Measurements from ENCODE around the gene CORO2B. TPM values are rescaled to one million over a fixed set of nuclear protein-coding genes. Genes with fewer than 3 reads are reported as not detected.

CORO2B gene
- total and polyA plus RNA-seq, 2 experiments from 2014 or later, result 1.6 to 4.6 TPM

GRCh38 chr15:68594533-68595259 is 15.9 kb downstream of the CORO2B start:
- H4K20me1 ChIP-seq (replicated peaks; ENCODE audit: insufficient read depth), result no peaks in the 10 kb centered on the region
- Mint-ChIP-seq H3K4me3 (no peak overlapping the region), H3K36me3 (ENCODE audit: low read depth) (no peaks in the 10 kb centered on the region), H3K9me3 (no peaks in the 10 kb centered on the region), H3K27ac (no peak overlapping the region), H3K27me3 (ENCODE audit: insufficient read depth, low read depth, poor library complexity) (peaks cover 14% of the 10 kb centered on the region), H3K4me1 (peaks cover 35% of the 10 kb centered on the region)
- H3F3A ChIP-seq (replicated peaks; ENCODE audit: low read depth), result no peaks in the 10 kb centered on the region
- H3K79me2 ChIP-seq (replicated peaks; ENCODE audit: insufficient read depth), result no peaks in the 10 kb centered on the region
- H3K9me2 ChIP-seq (ENCODE audit: insufficient read depth), result no peaks in the 10 kb centered on the region
- no peak for ATAC-seq
- peaks cover 12% of the 10 kb centered on the region; the same call in 1 of the 2 replicates for H3K4me1 ChIP-seq (ENCODE audit: insufficient read depth)
- H3K4me2 ChIP-seq, result no peak overlapping the region
- H3K27me3 ChIP-seq (ENCODE audit: insufficient read depth), result no peaks in the 10 kb centered on the region
- H3K36me3 ChIP-seq (ENCODE audit: insufficient read depth), result no peaks in the 10 kb centered on the region
- no peak overlapping the region for H3K4me3 ChIP-seq
- no peak for TF ChIP-seq JUNB (IDR thresholded peaks at IDR 0.05; ENCODE audit: unreplicated experiment)
- no peak for DNase-seq (ENCODE audit: low spot score)
- no peak overlapping the region for H3K27ac ChIP-seq (ENCODE audit: low read depth)
- no peak overlapping the region for H2AFZ ChIP-seq

- ATAC-seq, result no peak
- H4K20me1 ChIP-seq (replicated peaks; ENCODE audit: insufficient read depth), result no peaks in the 10 kb centered on the region
- H3K4me1 ChIP-seq (ENCODE audit: insufficient read depth), result peaks cover 16% of the 10 kb centered on the region
- H3K4me3 Mint-ChIP-seq, result no peak overlapping the region
- no peak overlapping the region for H3K27ac ChIP-seq (ENCODE audit: low read depth)
- no peak overlapping the region for H3K4me2 ChIP-seq
- H3K79me2 ChIP-seq (replicated peaks; ENCODE audit: insufficient read depth), result no peaks in the 10 kb centered on the region
- no peaks in the 10 kb centered on the region for H3K36me3 ChIP-seq (ENCODE audit: insufficient read depth)
- no peak overlapping the region for H3K4me3 ChIP-seq
- no peaks in the 10 kb centered on the region for H3K9me3 Mint-ChIP-seq
- no peak overlapping the region for H3K27ac Mint-ChIP-seq
- H3K27me3 ChIP-seq (ENCODE audit: insufficient read depth), result no peaks in the 10 kb centered on the region
- H3K9me2 ChIP-seq (ENCODE audit: insufficient read depth), result no peaks in the 10 kb centered on the region
- H2AFZ ChIP-seq, result no peak overlapping the region
- peaks cover 40% of the 10 kb centered on the region for H3K4me1 Mint-ChIP-seq
- no peak for DNase-seq (ENCODE audit: low spot score)
- no peaks in the 10 kb centered on the region for H3K36me3 Mint-ChIP-seq (ENCODE audit: low read depth)
- H3K27me3 Mint-ChIP-seq (ENCODE audit: insufficient read depth, low read depth, poor library complexity), result peaks cover 18% of the 10 kb centered on the region
- no peaks in the 10 kb centered on the region for H3F3A ChIP-seq (replicated peaks; ENCODE audit: low read depth)
- TF ChIP-seq CREB1 (CRISPR knock-in tag; IDR thresholded peaks at IDR 0.05; ENCODE audit: low read depth) (no peak), NANOG (IDR thresholded peaks at IDR 0.05; ENCODE audit: borderline replicate concordance) (no peak), JUNB (IDR thresholded peaks at IDR 0.05; ENCODE audit: unreplicated experiment) (no peak), REST (IDR thresholded peaks at IDR 0.05; ENCODE audit: unreplicated experiment) (no peak), EZH2 (IDR thresholded peaks at IDR 0.05; ENCODE audit: low read depth, unreplicated experiment) (no peak), ZNF462 (CRISPR knock-in tag; IDR thresholded peaks at IDR 0.05) (no peak), POLR2AphosphoS5 (IDR thresholded peaks at IDR 0.05; ENCODE audit: low read depth) (no peak), ZNF331 (CRISPR knock-in tag; IDR thresholded peaks at IDR 0.05; ENCODE audit: low read depth) (no peak), CTCF (conservative IDR thresholded peaks at IDR 0.05; ENCODE audit: low read depth in 2 of 2) (no peak), STAT1 (IDR thresholded peaks at IDR 0.05; ENCODE audit: unreplicated experiment) (no peak), ZNF114 (CRISPR knock-in tag; IDR thresholded peaks at IDR 0.05) (no peak)
These were observed 16.4 kb downstream of the CORO2B start for GRCh38 chr15:68595260-68595564.

Data from GM23338 (cell line).